Panc1 (cell line): ENCODE data around the gene COL13A1. TPM values are rescaled to one million over a fixed set of nuclear protein-coding genes. Genes with fewer than 3 reads are reported as not detected.

ENCODE experiments used
- ATAC-seq: fragments of 200-7000 bp; cut with Tn5 transposase; 2 replicates; pipeline ENCODE4 v1.9.1; 2020; ENCODE audit warnings: mild to moderate bottlenecking, moderate library complexity
- BruUV-seq: library from RNA; stranded (reverse); fragments of 400-500 nt; replicated peaks from 2 replicates; lab custom pipeline; 2021; lab: Mats Ljungman, UMichigan
- CTCF ChIA-PET: fragments of 300-600 bp; sonication (Branson Sonifier 250); formaldehyde crosslinking; loops from one replicate; lab custom pipeline; 2022; ENCODE audit warnings: antibody characterized with exemption; lab: Charles Lee
- POLR2A ChIA-PET: fragments of 300-600 bp; sonication (Branson Sonifier 250); formaldehyde crosslinking; loops from one replicate; lab custom pipeline; 2022; ENCODE audit warnings: antibody characterized with exemption; lab: Charles Lee
- DNase-seq: peaks from one replicate; pipeline ENCODE4 v3.0.0-alpha.2; 2010; ENCODE audit warnings: low read depth, low spot score
- H3K27ac ChIP-seq: 2 replicates; pipeline ENCODE4 v1.5.1; 2011; ENCODE audit warnings: mild to moderate bottlenecking, low read length, inconsistent platforms
- H3K27me3 ChIP-seq: fragments of 200-500 bp; sonication (Bioruptor generic); 2 replicates; pipeline ENCODE4 v1.6.0; 2014; ENCODE audit warnings: low read length, inconsistent platforms; ENCODE audit not compliant: control insufficient read depth, insufficient read depth
- H3K36me3 ChIP-seq: fragments of 200-500 bp; sonication (Bioruptor generic); 2 replicates; pipeline ENCODE4 v1.5.1; 2014; ENCODE audit warnings: inconsistent platforms, mild to moderate bottlenecking, low read length, moderate library complexity; ENCODE audit not compliant: control insufficient read depth, insufficient read depth
- H3K4me1 ChIP-seq: 2 replicates; pipeline ENCODE4 v1.5.1; 2011; ENCODE audit warnings: inconsistent platforms, mild to moderate bottlenecking, low read length, moderate library complexity; ENCODE audit not compliant: control insufficient read depth, insufficient read depth
- H3K4me3 ChIP-seq, 2 experiments: 2 replicates each; pipeline ENCODE4 v1.5.1; 2011 to 2012; ENCODE audit warnings: low read depth in 2 of 2, low read length in 2 of 2, mild to moderate bottlenecking in 2 of 2, inconsistent platforms in 1 of 2, moderate library complexity in 1 of 2
- H3K9me3 ChIP-seq: fragments of 200-500 bp; sonication (Bioruptor generic); 2 replicates; pipeline ENCODE4 v1.5.1; 2014; ENCODE audit warnings: low read depth, mild to moderate bottlenecking, inconsistent platforms, low read length, moderate library complexity; ENCODE audit not compliant: control insufficient read depth, insufficient read depth
- POLR2AphosphoS5 ChIP-seq: IDR thresholded peaks from 2 replicates; pipeline ENCODE4 v1.6.1; 2012; ENCODE audit warnings: mild to moderate bottlenecking, low read depth, low read length, moderate library complexity
- SIN3A ChIP-seq: IDR thresholded peaks from 2 replicates; pipeline ENCODE4 v1.6.1; 2012; ENCODE audit warnings: low read depth, mild to moderate bottlenecking, low read length, moderate library complexity, borderline replicate concordance; ENCODE audit not compliant: insufficient read depth
- TCF7L2 ChIP-seq: IDR thresholded peaks from 2 replicates; pipeline ENCODE4 v1.6.1; 2011; ENCODE audit warnings: mild to moderate bottlenecking, low read depth, low read length, inconsistent platforms
- in situ Hi-C: cut with HindIII; loops from 2 replicates; pipeline ENCODE4 v1.10.0; 2016; ENCODE audit warnings: low sequenced_read_pairs, low pct_unique_long_range_greater_than_20kb
- intact Hi-C: fragments of 100-400 bp; cut with micrococcal nuclease; formaldehyde crosslinking; loops from one replicate; pipeline ENCODE4 v1.10.0; 2022; ENCODE audit not compliant: unreplicated experiment
- total RNA-seq: library from RNA; stranded (reverse); gene quantifications from one replicate; pipeline ENCODE4 v1.2.1, GENCODE V29; 2021; ENCODE audit not compliant: unreplicated experiment
- TF ChIP-seq, protein P1 (sequence below): fragments of 450-650 bp; IDR thresholded peaks from 2 replicates; pipeline ENCODE4 v1.5.1; 2017; ENCODE audit warnings: mild to moderate bottlenecking
- TF ChIP-seq, protein P2 (sequence below), 2 experiments: IDR thresholded peaks; 2 replicates each; pipeline ENCODE4 v1.6.1; 2011 to 2012; ENCODE audit warnings: low read depth in 2 of 2, control low read depth in 1 of 2, low read length in 1 of 2, mild to moderate bottlenecking in 1 of 2, moderate library complexity in 1 of 2; ENCODE audit not compliant: insufficient read depth in 1 of 2

COL13A1 gene
- total RNA-seq, 1 experiment from 2014 or later, result 1.0 TPM

DNA sequence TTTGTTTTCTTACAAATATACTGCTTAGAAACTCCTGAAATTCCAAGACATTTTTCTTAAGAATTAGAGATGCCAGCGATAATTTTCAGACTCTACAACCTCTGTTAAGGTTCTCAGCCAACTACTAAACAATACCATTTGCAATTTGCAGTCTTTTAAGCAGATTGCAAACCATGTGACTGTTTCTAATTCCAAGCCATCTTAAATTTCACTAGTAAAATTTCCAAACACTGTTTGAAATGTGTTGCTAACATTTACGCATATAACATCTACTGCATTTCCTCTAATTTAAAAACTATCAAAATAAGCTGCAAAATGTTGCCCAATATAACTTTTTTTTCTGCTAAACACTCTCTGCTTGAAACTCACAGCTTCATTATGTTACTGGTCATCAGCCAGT, 194.9 kb downstream of the COL13A1 start:
- ChIA-PET CTCF (interaction anchor here (0.5 kb wide), 1 partner anchor 260 kb away, joined by 6 read pairs; no protein-coding TSS in a partner anchor), POLR2A (interaction anchor here (0.6 kb wide), 1 partner anchor 32 kb away, joined by 3 read pairs; no protein-coding TSS in a partner anchor)
- H3K36me3 ChIP-seq, result no peaks in the 10 kb centered on the region
- in situ Hi-C loops, result no loop called here
- H3K27me3 ChIP-seq, result peaks cover 22% of the 10 kb centered on the region
- no peak overlapping the region for H3K4me3 ChIP-seq
- no TSS peak for BruUV-seq
- no peaks in the 10 kb centered on the region for H3K9me3 ChIP-seq
- DNase-seq (no peak), ATAC-seq (no peak)
- intact Hi-C loops, result no loop called here
- no peak for TF ChIP-seq SIN3A
- TF ChIP-seq, protein P1, sequence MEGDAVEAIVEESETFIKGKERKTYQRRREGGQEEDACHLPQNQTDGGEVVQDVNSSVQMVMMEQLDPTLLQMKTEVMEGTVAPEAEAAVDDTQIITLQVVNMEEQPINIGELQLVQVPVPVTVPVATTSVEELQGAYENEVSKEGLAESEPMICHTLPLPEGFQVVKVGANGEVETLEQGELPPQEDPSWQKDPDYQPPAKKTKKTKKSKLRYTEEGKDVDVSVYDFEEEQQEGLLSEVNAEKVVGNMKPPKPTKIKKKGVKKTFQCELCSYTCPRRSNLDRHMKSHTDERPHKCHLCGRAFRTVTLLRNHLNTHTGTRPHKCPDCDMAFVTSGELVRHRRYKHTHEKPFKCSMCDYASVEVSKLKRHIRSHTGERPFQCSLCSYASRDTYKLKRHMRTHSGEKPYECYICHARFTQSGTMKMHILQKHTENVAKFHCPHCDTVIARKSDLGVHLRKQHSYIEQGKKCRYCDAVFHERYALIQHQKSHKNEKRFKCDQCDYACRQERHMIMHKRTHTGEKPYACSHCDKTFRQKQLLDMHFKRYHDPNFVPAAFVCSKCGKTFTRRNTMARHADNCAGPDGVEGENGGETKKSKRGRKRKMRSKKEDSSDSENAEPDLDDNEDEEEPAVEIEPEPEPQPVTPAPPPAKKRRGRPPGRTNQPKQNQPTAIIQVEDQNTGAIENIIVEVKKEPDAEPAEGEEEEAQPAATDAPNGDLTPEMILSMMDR, result no peak
- TF ChIP-seq, protein P2, sequence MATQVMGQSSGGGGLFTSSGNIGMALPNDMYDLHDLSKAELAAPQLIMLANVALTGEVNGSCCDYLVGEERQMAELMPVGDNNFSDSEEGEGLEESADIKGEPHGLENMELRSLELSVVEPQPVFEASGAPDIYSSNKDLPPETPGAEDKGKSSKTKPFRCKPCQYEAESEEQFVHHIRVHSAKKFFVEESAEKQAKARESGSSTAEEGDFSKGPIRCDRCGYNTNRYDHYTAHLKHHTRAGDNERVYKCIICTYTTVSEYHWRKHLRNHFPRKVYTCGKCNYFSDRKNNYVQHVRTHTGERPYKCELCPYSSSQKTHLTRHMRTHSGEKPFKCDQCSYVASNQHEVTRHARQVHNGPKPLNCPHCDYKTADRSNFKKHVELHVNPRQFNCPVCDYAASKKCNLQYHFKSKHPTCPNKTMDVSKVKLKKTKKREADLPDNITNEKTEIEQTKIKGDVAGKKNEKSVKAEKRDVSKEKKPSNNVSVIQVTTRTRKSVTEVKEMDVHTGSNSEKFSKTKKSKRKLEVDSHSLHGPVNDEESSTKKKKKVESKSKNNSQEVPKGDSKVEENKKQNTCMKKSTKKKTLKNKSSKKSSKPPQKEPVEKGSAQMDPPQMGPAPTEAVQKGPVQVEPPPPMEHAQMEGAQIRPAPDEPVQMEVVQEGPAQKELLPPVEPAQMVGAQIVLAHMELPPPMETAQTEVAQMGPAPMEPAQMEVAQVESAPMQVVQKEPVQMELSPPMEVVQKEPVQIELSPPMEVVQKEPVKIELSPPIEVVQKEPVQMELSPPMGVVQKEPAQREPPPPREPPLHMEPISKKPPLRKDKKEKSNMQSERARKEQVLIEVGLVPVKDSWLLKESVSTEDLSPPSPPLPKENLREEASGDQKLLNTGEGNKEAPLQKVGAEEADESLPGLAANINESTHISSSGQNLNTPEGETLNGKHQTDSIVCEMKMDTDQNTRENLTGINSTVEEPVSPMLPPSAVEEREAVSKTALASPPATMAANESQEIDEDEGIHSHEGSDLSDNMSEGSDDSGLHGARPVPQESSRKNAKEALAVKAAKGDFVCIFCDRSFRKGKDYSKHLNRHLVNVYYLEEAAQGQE (IDR thresholded peaks at IDR 0.05; ENCODE audit: insufficient read depth in 1 of 2, low read depth in 2 of 2, low read length in 1 of 2), result no peak
- no peak for TF ChIP-seq POLR2AphosphoS5
- TF ChIP-seq TCF7L2, result no peak
- H3K27ac ChIP-seq, result no peak overlapping the region
- no peaks in the 10 kb centered on the region for H3K4me1 ChIP-seq

DNA sequence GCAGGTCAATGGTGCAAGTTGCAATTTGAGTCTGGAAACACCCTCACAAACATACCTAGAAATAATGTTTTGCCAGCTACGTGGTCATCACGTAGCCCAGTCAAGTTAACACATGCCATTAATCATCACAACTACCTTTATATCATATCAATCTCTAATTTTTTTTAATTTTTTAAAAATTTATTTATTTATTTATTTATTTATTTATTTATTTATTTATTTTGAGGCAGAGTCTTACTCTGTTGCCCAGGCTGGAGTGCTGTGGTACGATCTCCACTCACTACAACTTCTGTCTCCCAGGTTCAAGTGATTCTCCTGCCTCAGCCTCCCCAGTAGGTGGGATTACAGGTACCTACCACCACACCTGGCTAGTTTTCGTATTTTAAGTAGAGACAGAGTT, 198.6 kb downstream of the COL13A1 start:
- no peaks in the 10 kb centered on the region for H3K9me3 ChIP-seq
- H3K4me1 ChIP-seq, result no peaks in the 10 kb centered on the region
- no TSS peak for BruUV-seq
- no peak overlapping the region for H3K4me3 ChIP-seq
- ChIA-PET CTCF (no interaction called here), POLR2A (no interaction called here)
- H3K36me3 ChIP-seq, result no peaks in the 10 kb centered on the region
- H3K27ac ChIP-seq, result no peak overlapping the region
- in situ Hi-C loops, result no loop called here
- DNase-seq, result no peak
- H3K27me3 ChIP-seq, result peaks cover 29% of the 10 kb centered on the region
- TF ChIP-seq, protein P1, result no peak
- TF ChIP-seq TCF7L2, result no peak
- TF ChIP-seq SIN3A, result no peak
- TF ChIP-seq POLR2AphosphoS5, result no peak
- intact Hi-C loops, result no loop called here
- no peak for ATAC-seq
